SK-N-SH (cell line): ENCODE data around the gene CADM2. TPM values are rescaled to one million over a fixed set of nuclear protein-coding genes. Genes with fewer than 3 reads are reported as not detected.

Experiments
- CTCF ChIA-PET: fragments of 300-600, 350-600 bp; formaldehyde crosslinking; extraction: SDS; loops from one replicate; lab custom pipeline; 2021; lab: Yijun Ruan, JAX
- POLR2A ChIA-PET: fragments of 350-600 bp; sonication (Branson Sonifier 250); formaldehyde crosslinking; extraction: SDS; loops from one replicate; lab custom pipeline; 2020; ENCODE audit warnings: antibody characterized with exemption, inconsistent platforms; lab: Yijun Ruan, JAX
- DNase-seq: peaks from one replicate; pipeline ENCODE4 v3.0.0; 2012
- H2AFZ ChIP-seq: fragments of 200-600 bp; sonication (generic); 2 replicates; pipeline ENCODE4 v1.8.1; 2016; ENCODE audit warnings: antibody characterized with exemption, mild to moderate bottlenecking, low read depth
- H3F3A ChIP-seq: fragments of 200-600 bp; sonication (generic); replicated peaks from 2 replicates; pipeline ENCODE3; 2016; ENCODE audit warnings: antibody characterized with exemption, mild to moderate bottlenecking; ENCODE audit not compliant: insufficient read depth
- H3K27ac ChIP-seq, 2 experiments: fragments of 200-500 bp in 1 of 2; fragments of 200-600 bp in 1 of 2; sonication (Bioruptor generic) in 1 of 2; sonication (generic), shearing (Covaris generic) in 1 of 2; 2 replicates each; pipeline versions ENCODE4 v1.5.1 to v1.6.1; 2014 to 2016; ENCODE audit warnings: low read depth in 2 of 2, inconsistent platforms in 1 of 2, low read length in 1 of 2, mild to moderate bottlenecking in 1 of 2, mixed read lengths in 1 of 2
- H3K27me3 ChIP-seq: fragments of 200-600 bp; sonication (generic), shearing (Covaris generic); 2 replicates; pipeline ENCODE4 v1.6.1; 2016; ENCODE audit warnings: mixed run types; ENCODE audit not compliant: insufficient read depth
- H3K36me3 ChIP-seq, 2 experiments: fragments of 200-500 bp in 1 of 2; fragments of 200-600 bp in 1 of 2; sonication (Bioruptor generic) in 1 of 2; sonication (generic) in 1 of 2; replicated peaks in 1 of 2; 2 replicates each; pipeline versions ENCODE3 to v1.5.1; 2014 to 2016; ENCODE audit warnings: low read length in 1 of 2, mild to moderate bottlenecking in 1 of 2; ENCODE audit not compliant: insufficient read depth in 2 of 2, control insufficient read depth in 1 of 2
- H3K4me1 ChIP-seq, 2 experiments: fragments of 200-500 bp in 1 of 2; fragments of 200-600 bp in 1 of 2; sonication (Bioruptor generic) in 1 of 2; sonication (generic), shearing (Covaris generic) in 1 of 2; 2 replicates each; pipeline versions ENCODE4 v1.5.1 to v1.6.1; 2014 to 2016; ENCODE audit warnings: low read depth in 1 of 2, low read length in 1 of 2, mixed run types in 1 of 2; ENCODE audit not compliant: insufficient read depth in 2 of 2, control insufficient read depth in 1 of 2
- H3K4me2 ChIP-seq: fragments of 200-600 bp; sonication (generic), shearing (Covaris generic); 2 replicates; pipeline ENCODE4 v1.6.1; 2017; ENCODE audit warnings: mixed run types
- H3K4me3 ChIP-seq, 2 experiments: fragments of 200-500 bp in 1 of 2; fragments of 200-600 bp in 1 of 2; sonication (Bioruptor generic) in 1 of 2; sonication (generic), shearing (Covaris generic) in 1 of 2; 2 replicates each; pipeline versions ENCODE4 v1.5.1 to v1.8.1; 2014 to 2016; ENCODE audit warnings: low read depth in 2 of 2, inconsistent platforms in 1 of 2, low read length in 1 of 2, mild to moderate bottlenecking in 1 of 2, mixed read lengths in 1 of 2, moderate library complexity in 1 of 2
- H3K79me2 ChIP-seq: fragments of 200-600 bp; sonication (generic); 2 replicates; pipeline ENCODE4 v1.8.1; 2017; ENCODE audit warnings: mild to moderate bottlenecking; ENCODE audit not compliant: insufficient read depth
- H3K9ac ChIP-seq: fragments of 200-600 bp; sonication (generic); 2 replicates; pipeline ENCODE4 v1.6.1; 2017; ENCODE audit warnings: mixed run types
- H3K9me2 ChIP-seq: fragments of 200-600 bp; sonication (generic); 2 replicates; pipeline ENCODE4 v1.6.1; 2017; ENCODE audit warnings: mixed run types
- H3K9me3 ChIP-seq: fragments of 200-600 bp; sonication (generic); 2 replicates; pipeline ENCODE4 v1.6.1; 2017; ENCODE audit warnings: mixed run types, mild to moderate bottlenecking, moderate library complexity
- H4K20me1 ChIP-seq: fragments of 200-600 bp; sonication (generic); 2 replicates; pipeline ENCODE4 v1.6.1; 2017; ENCODE audit warnings: mild to moderate bottlenecking, mixed run types; ENCODE audit not compliant: insufficient read depth
- EP300 ChIP-seq, 2 experiments: IDR thresholded peaks; 2 replicates each; pipeline versions ENCODE4 v1.4.0 to v1.6.1; 2012; ENCODE audit warnings: borderline replicate concordance in 1 of 2, low read depth in 1 of 2, low read length in 1 of 2
- EZH2phosphoT487 ChIP-seq: fragments of 200-600 bp; sonication (generic); IDR thresholded peaks from 2 replicates; pipeline ENCODE4 v1.6.1; 2017; ENCODE audit warnings: low read depth, mixed run types, mild to moderate bottlenecking, antibody characterized with exemption, moderate library complexity, borderline replicate concordance
- GABPA ChIP-seq: IDR thresholded peaks from 2 replicates; pipeline ENCODE4 v1.4.0; 2012; ENCODE audit warnings: low read depth, mild to moderate bottlenecking
- MEF2A ChIP-seq: IDR thresholded peaks from 2 replicates; pipeline ENCODE4 v1.4.0; 2012; ENCODE audit warnings: low read depth, borderline replicate concordance
- NRF1 ChIP-seq: IDR thresholded peaks from 2 replicates; pipeline ENCODE4 v1.6.1; 2012; ENCODE audit warnings: low read depth, mild to moderate bottlenecking, low read length
- POLR2AphosphoS5 ChIP-seq: IDR thresholded peaks from 2 replicates; pipeline ENCODE4 v1.6.1; 2012; ENCODE audit warnings: low read depth, low read length
- RCOR1 ChIP-seq: fragments of 150-350 bp; IDR thresholded peaks from 2 replicates; pipeline ENCODE4 v1.6.1; 2017; ENCODE audit warnings: antibody characterized with exemption, low read length
- REST ChIP-seq: IDR thresholded peaks from 2 replicates; pipeline ENCODE4 v1.6.1; 2012; ENCODE audit warnings: mild to moderate bottlenecking, low read depth, low read length, moderate library complexity
- RXRA ChIP-seq: IDR thresholded peaks from 2 replicates; pipeline ENCODE4 v1.4.0; 2012; ENCODE audit warnings: low read depth, mild to moderate bottlenecking, borderline replicate concordance
- SMC3 ChIP-seq: IDR thresholded peaks from 2 replicates; pipeline ENCODE4 v1.6.1; 2012; ENCODE audit warnings: low read depth, low read length, improper control_type of control experiment
- TCF12 ChIP-seq: IDR thresholded peaks from 2 replicates; pipeline ENCODE4 v1.4.0; 2012
- TEAD4 ChIP-seq: IDR thresholded peaks from 2 replicates; pipeline ENCODE4 v1.4.0; 2012; ENCODE audit warnings: mild to moderate bottlenecking, borderline replicate concordance; ENCODE audit not compliant: insufficient read depth
- ZBTB33 ChIP-seq: IDR thresholded peaks from 2 replicates; pipeline ENCODE4 v1.4.0; 2012; ENCODE audit warnings: low read depth, borderline replicate concordance
- WGBS: methylation state at CpG from one replicate; pipeline ENCODE4 v1.1.6; 2017; ENCODE audit warnings: low lambda C conversion rate; 5-methylcytosine and 5-hydroxymethylcytosine counted together
- polyA plus RNA-seq, 3 experiments: library from polyadenylated mRNA; depleted of rRNA; stranded (reverse); fragments of >200 nt; gene quantifications; 2 replicates each; pipeline ENCODE4 v1.2.3, GENCODE V29; 2012
- TF ChIP-seq, protein P1 (sequence below): IDR thresholded peaks from 2 replicates; pipeline ENCODE4; 2012
- TF ChIP-seq, protein P2 (sequence below): fragments of 150-350 bp; IDR thresholded peaks from 2 replicates; pipeline ENCODE4 v1.6.1; 2017; ENCODE audit warnings: antibody characterized with exemption, low read length, low read depth, borderline replicate concordance
- TF ChIP-seq, protein P3 (sequence below): IDR thresholded peaks from 2 replicates; pipeline ENCODE4 v1.4.0; 2012; ENCODE audit warnings: low read depth

CADM2 gene
- polyA plus RNA-seq, 1 of the 3 experiments (the other 2 are of a cell fraction): 0.46 TPM

DNA sequence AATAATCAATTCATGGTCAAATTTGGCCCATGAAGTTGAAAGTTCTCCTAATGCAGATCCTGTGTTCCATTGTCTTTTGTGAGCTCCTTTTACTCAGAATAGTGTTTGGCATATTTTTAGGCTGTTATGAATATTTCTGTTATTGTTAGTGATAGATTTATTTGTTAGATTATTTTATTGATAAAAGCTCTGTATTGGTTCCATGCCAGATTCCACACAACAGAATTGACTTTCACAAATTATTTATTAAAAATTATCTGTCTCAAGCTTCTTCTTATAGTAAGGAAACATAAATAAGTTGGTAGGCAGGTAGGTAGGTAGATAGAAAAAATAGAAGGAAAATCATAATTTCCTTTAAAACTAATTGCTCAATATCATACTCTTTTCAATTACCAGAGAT is 557.4 kb downstream of the CADM2 start:
- no peak overlapping the region for H3K27ac ChIP-seq
- no peaks in the 10 kb centered on the region for H3K36me3 ChIP-seq
- no peaks in the 10 kb centered on the region for H3K4me1 ChIP-seq
- no peak overlapping the region for H2AFZ ChIP-seq
- H3K27me3 ChIP-seq: no peaks in the 10 kb centered on the region
- H3K9me2 ChIP-seq: no peaks in the 10 kb centered on the region
- no peaks in the 10 kb centered on the region for H4K20me1 ChIP-seq
- H3K9me3 ChIP-seq: no peaks in the 10 kb centered on the region
- no peak for TF ChIP-seq EP300 (IDR thresholded peaks at IDR 0.05; ENCODE audit: borderline replicate concordance in 1 of 2, low read depth in 1 of 2, low read length in 1 of 2)
- no peak for TF ChIP-seq REST
- TF ChIP-seq NRF1: no peak
- no peak for TF ChIP-seq ZBTB33
- TF ChIP-seq RCOR1: no peak
- TF ChIP-seq RXRA: no peak
- TF ChIP-seq TCF12: no peak
- TF ChIP-seq SMC3: no peak
- no peak for TF ChIP-seq EZH2phosphoT487
- TF ChIP-seq POLR2AphosphoS5: no peak
- ChIA-PET CTCF (no interaction called here), POLR2A (no interaction called here)
- no peak for DNase-seq
- H3K79me2 ChIP-seq: no peaks in the 10 kb centered on the region
- no peak overlapping the region for H3K9ac ChIP-seq
- H3F3A ChIP-seq: no peaks in the 10 kb centered on the region
- no peak overlapping the region for H3K4me3 ChIP-seq
- H3K4me2 ChIP-seq: no peak overlapping the region

GRCh38 chr3:85524104-85524503 is 565.3 kb downstream of the CADM2 start:
- Histone ChIP-seq H2AFZ (no peak overlapping the region), H3K4me3 (no peak overlapping the region), H3K4me2 (no peak overlapping the region), H3K36me3 (no peaks in the 10 kb centered on the region), H3K9ac (no peak overlapping the region), H3K27me3 (no peaks in the 10 kb centered on the region), H4K20me1 (no peaks in the 10 kb centered on the region), H3K9me3 (no peaks in the 10 kb centered on the region), H3K9me2 (no peaks in the 10 kb centered on the region), H3F3A (no peaks in the 10 kb centered on the region), H3K4me1 (no peaks in the 10 kb centered on the region), H3K27ac (no peak overlapping the region), H3K79me2 (no peaks in the 10 kb centered on the region)
- CTCF ChIA-PET: no interaction called here
- DNase-seq: no peak
- 9% methylated on average over 1 of the region's 1 CpG for WGBS
- POLR2A ChIA-PET: no interaction called here
- TF ChIP-seq ZBTB33 (no peak), TEAD4 (no peak), GABPA (no peak), EP300 (IDR thresholded peaks at IDR 0.05; ENCODE audit: borderline replicate concordance in 1 of 2, low read depth in 1 of 2, low read length in 1 of 2) (no peak), MEF2A (no peak)
- TF ChIP-seq, protein P1, sequence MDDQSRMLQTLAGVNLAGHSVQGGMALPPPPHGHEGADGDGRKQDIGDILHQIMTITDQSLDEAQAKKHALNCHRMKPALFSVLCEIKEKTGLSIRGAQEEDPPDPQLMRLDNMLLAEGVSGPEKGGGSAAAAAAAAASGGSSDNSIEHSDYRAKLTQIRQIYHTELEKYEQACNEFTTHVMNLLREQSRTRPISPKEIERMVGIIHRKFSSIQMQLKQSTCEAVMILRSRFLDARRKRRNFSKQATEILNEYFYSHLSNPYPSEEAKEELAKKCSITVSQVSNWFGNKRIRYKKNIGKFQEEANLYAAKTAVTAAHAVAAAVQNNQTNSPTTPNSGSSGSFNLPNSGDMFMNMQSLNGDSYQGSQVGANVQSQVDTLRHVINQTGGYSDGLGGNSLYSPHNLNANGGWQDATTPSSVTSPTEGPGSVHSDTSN: no peak
- TF ChIP-seq, protein P2, sequence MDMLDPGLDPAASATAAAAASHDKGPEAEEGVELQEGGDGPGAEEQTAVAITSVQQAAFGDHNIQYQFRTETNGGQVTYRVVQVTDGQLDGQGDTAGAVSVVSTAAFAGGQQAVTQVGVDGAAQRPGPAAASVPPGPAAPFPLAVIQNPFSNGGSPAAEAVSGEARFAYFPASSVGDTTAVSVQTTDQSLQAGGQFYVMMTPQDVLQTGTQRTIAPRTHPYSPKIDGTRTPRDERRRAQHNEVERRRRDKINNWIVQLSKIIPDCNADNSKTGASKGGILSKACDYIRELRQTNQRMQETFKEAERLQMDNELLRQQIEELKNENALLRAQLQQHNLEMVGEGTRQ: no peak
- TF ChIP-seq, protein P3, sequence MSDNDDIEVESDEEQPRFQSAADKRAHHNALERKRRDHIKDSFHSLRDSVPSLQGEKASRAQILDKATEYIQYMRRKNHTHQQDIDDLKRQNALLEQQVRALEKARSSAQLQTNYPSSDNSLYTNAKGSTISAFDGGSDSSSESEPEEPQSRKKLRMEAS: no peak
